Neural cell (in vitro differentiated cells): ENCODE measurements around the gene RPL36A.

ENCODE experiments used
- CTCF ChIP-seq: fragments of 450-650 bp; IDR thresholded peaks from 2 replicates; pipeline ENCODE4 v1.5.1; 2014; ENCODE audit warnings: antibody characterized with exemption, mild to moderate bottlenecking, moderate library complexity; ENCODE audit not compliant: poor library complexity, severe bottlenecking
- POLR2AphosphoS5 ChIP-seq: IDR thresholded peaks from 2 replicates; pipeline ENCODE4 v1.6.1; 2012
- TAF1 ChIP-seq: IDR thresholded peaks from 2 replicates; pipeline ENCODE4 v1.6.1; 2012; ENCODE audit warnings: low read depth

GRCh38 chrX:101427954-101428353, 37.1 kb downstream of the RPL36A start:
- TF ChIP-seq CTCF (no peak), POLR2AphosphoS5 (no peak), TAF1 (no peak)
